Right atrium auricular region (tissue), 2 donors: Measurements from ENCODE around the gene DDN. TPM values are rescaled to one million over a fixed set of nuclear protein-coding genes. Genes with fewer than 3 reads are reported as not detected.

ENCODE experiments used
- DNase-seq: peaks from one replicate; pipeline ENCODE4 v3.0.0-alpha.2; 2019; ENCODE audit warnings: low spot score
- H3K27ac ChIP-seq, 2 donors: fragments of 200-600 bp; sonication (generic); 1 replicate in 1 of 2; 2 replicates in 1 of 2; pipeline ENCODE4 v1.5.1; 2016 to 2019
- H3K27me3 ChIP-seq, 2 donors: fragments of 200-600 bp; sonication (generic); one replicate each; pipeline versions ENCODE4 v1.5.1 to v1.6.0; 2017 to 2019
- H3K36me3 ChIP-seq: fragments of 200-600 bp; sonication (generic); one replicate; pipeline ENCODE4 v1.5.1; 2016
- H3K4me1 ChIP-seq, 2 donors: fragments of 200-600 bp; sonication (generic); one replicate each; pipeline versions ENCODE4 v1.5.1 to v1.6.0; 2017 to 2019
- H3K4me3 ChIP-seq, 2 donors: fragments of 200-600 bp; sonication (generic); 1 replicate in 1 of 2; 2 replicates in 1 of 2; pipeline ENCODE4 v1.5.1; 2017 to 2019; ENCODE audit warnings: mild to moderate bottlenecking in 1 of 2, moderate library complexity in 1 of 2
- H3K9me3 ChIP-seq, 2 donors: fragments of 200-600 bp; sonication (generic); one replicate each; pipeline ENCODE4 v1.5.1; 2019
- CTCF ChIP-seq, 2 donors: fragments of 200-600 bp; sonication (generic); IDR thresholded peaks; one replicate each; pipeline ENCODE4 v1.5.1; 2019; ENCODE audit warnings: antibody characterized with exemption in 2 of 2
- total RNA-seq, 2 donors: library from RNA; depleted of rRNA; stranded (reverse); fragments of >200 nt; gene quantifications; one replicate each; pipeline ENCODE4 v1.1.0, GENCODE V29; 2016

Gene DDN
- total RNA-seq, 2 donors from 2014 or later, result 0.44 to 0.67 TPM

GRCh38 chr12:48954061-48954460 lies 45.1 kb downstream of the DDN start:
- TF ChIP-seq CTCF (IDR thresholded peaks at IDR 0.05), result no peak

GRCh38 chr12:48952691-48953090 lies 46.5 kb downstream of the DDN start:
- Histone ChIP-seq H3K36me3 (peaks cover 7% of the 10 kb centered on the region), H3K9me3 (no peaks in the 10 kb centered on the region), H3K27ac (no peak overlapping the region), H3K27me3 (no peaks in the 10 kb centered on the region), H3K4me3 (no peak overlapping the region), H3K4me1 (peaks cover 0 to 26% of the 10 kb centered on the region in 2 donors)
- no peak for DNase-seq
- no peak for TF ChIP-seq CTCF (IDR thresholded peaks at IDR 0.05)

More at GRCh38 chr12:48954061-48954460, 45.1 kb downstream of the DDN start:
- Histone ChIP-seq H3K27ac (no peak overlapping the region), H3K36me3 (peaks cover 7% of the 10 kb centered on the region), H3K4me1 (peaks cover 0 to 30% of the 10 kb centered on the region in 2 donors), H3K9me3 (no peaks in the 10 kb centered on the region), H3K4me3 (no peak overlapping the region), H3K27me3 (no peaks in the 10 kb centered on the region)
- no peak for DNase-seq

DNA sequence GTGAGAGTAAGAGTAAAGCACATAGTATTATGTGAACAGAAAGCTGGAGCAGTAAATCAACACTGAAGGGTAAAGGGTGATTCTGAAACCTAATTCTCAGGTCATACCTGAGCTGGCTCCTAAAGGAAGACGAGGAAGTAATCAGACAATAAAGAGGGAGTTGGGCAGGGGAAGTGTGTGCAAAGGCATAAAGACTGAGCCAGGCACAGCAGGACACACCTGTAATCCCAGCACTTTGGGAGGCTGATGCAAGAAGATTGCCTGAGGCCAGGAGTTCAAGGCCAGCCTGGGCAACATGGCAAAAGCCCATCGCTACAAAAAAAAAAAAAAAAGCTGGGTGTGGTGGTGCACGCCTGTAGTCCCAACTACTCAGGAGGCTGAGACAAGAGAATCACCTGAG lies 51.4 kb downstream of the DDN start:
- Histone ChIP-seq H3K27ac (no peak overlapping the region), H3K27me3 (no peaks in the 10 kb centered on the region), H3K4me3 (no peak overlapping the region), H3K36me3 (peaks cover under 1% of the 10 kb centered on the region), H3K9me3 (no peaks in the 10 kb centered on the region), H3K4me1 (peaks cover 0 to 12% of the 10 kb centered on the region in 2 donors)
- no peak for DNase-seq
- no peak for TF ChIP-seq CTCF (IDR thresholded peaks at IDR 0.05)

DNA sequence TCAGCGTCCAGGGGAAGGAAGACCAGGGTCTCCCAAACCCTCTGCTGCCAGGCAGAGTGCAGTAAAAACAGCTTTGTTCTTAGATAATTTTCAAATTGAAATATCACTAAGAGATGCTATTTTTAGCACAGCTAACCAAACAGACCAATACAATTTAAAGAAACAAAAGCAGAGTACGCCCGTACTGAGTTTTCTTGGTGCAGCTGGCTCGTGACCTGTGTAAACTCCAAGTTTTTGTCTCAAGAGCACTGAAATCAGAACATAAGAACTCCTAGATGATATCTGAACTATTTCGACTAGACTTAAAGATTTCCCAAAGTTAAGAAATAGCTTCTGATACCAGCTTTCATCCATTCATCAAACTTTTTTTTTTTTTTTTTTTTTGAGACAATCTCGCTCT lies 52.2 kb downstream of the DDN start:
- no peaks in the 10 kb centered on the region for H3K27me3 ChIP-seq
- no peak for DNase-seq
- H3K27ac ChIP-seq, result no peak overlapping the region
- no peaks in the 10 kb centered on the region for H3K9me3 ChIP-seq
- peaks cover 0 to 17% of the 10 kb centered on the region in 2 donors for H3K4me1 ChIP-seq
- TF ChIP-seq CTCF (IDR thresholded peaks at IDR 0.05), result no peak
- H3K4me3 ChIP-seq, result no peak overlapping the region
- no peaks in the 10 kb centered on the region for H3K36me3 ChIP-seq

DNA sequence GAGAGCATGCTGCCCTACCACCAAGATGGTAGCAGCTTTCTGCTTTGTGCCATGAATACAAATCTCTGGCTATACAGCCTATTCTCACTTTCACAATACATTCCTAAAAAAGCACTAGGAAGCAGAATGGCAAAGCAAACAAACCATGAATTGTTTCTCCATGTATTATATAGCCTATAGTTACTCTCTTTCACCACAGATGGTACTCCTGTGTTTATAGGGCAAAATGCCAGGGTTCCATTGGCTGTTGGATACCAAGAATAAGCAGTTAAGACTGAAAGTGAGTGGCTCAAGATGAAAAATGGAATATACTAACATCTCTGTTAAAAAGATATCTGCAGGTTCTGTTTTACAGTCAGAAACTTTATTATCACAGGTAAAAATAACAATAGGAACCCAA lies 53.0 kb downstream of the DDN start:
- no peak overlapping the region for H3K4me3 ChIP-seq
- H3K9me3 ChIP-seq, result no peaks in the 10 kb centered on the region
- H3K36me3 ChIP-seq, result no peaks in the 10 kb centered on the region
- DNase-seq, result no peak
- no peaks in the 10 kb centered on the region for H3K27me3 ChIP-seq
- TF ChIP-seq CTCF (IDR thresholded peaks at IDR 0.05), result no peak
- H3K4me1 ChIP-seq, result peaks cover 0 to 17% of the 10 kb centered on the region in 2 donors
- no peak overlapping the region for H3K27ac ChIP-seq

Other genes starting within 250 kb of the DDN start
- 10 to 100 TPM; 76.4 to 81.6 TPM for gene ADCY6, start 210.3 kb downstream of the DDN start, total RNA-seq
- 1 to 10 TPM; 6.1 to 7.0 TPM for gene CACNB3, start 180.9 kb downstream of the DDN start, total RNA-seq
- gene DDX23, start 147.2 kb downstream of the DDN start, total RNA-seq, result 10 to 100 TPM; 28.3 to 34.2 TPM
- under 1 TPM in 1 of 2 donors, not detected in 1; 0.70 TPM for gene RND1, start 133.5 kb downstream of the DDN start, total RNA-seq
- gene FKBP11, start 73.9 kb downstream of the DDN start, total RNA-seq, result 10 to 100 TPM in 1 of 2 donors, 1 to 10 TPM in 1; 9.1 to 10.2 TPM
- 10 to 100 TPM; 35.5 to 48.8 TPM for gene ARF3, start 41.9 kb downstream of the DDN start, total RNA-seq
- under 1 TPM in 1 of 2 donors, not detected in 1; 0.74 TPM for gene WNT10B, start 27.6 kb downstream of the DDN start, total RNA-seq
- gene WNT1, start 21.1 kb downstream of the DDN start, total RNA-seq, result not detected
- gene PRKAG1, start 19.4 kb upstream of the DDN start, total RNA-seq, result 10 to 100 TPM; 68.5 to 74.8 TPM
- 10 to 100 TPM; 39.9 to 49.1 TPM for gene KMT2D, start 61.4 kb upstream of the DDN start, total RNA-seq
- gene RHEBL1, start 70.6 kb upstream of the DDN start, total RNA-seq, result under 1 TPM in 1 of 2 donors, not detected in 1; 0.35 TPM
- gene DHH, start 95.4 kb upstream of the DDN start, total RNA-seq, result under 1 TPM; 0.35 to 0.56 TPM
- 10 to 100 TPM; 14.6 to 19.2 TPM for gene LMBR1L, start 111.5 kb upstream of the DDN start, total RNA-seq
- gene TUBA1B, start 132.0 kb upstream of the DDN start, total RNA-seq, result 100 to 1,000 TPM; 348 to 654 TPM
- 100 to 1,000 TPM; 131 to 241 TPM for gene TUBA1A, start 189.7 kb upstream of the DDN start, total RNA-seq